ENCODE results near the gene SMCO2.

DNA sequence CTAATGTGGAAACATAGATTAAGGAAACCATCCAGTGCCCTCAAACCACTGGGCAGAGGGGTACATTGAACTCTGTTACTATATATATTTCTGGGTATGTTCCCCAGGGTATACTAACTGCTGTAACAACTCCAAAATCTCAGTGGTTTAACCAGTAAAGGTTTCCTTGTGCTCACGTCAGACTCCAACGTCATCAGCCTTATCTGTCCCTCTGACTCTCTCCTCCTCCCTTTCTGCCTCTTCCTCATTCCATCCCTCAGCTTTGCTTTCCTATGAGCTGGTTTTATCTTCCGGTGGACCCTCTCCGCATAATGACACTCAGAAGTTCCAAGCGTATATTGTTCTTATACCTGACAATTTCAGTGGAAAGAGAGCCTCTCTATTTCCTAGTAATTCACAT lies 21.2 kb upstream of the SMCO2 start:
- TF ChIP-seq, protein P1, sequence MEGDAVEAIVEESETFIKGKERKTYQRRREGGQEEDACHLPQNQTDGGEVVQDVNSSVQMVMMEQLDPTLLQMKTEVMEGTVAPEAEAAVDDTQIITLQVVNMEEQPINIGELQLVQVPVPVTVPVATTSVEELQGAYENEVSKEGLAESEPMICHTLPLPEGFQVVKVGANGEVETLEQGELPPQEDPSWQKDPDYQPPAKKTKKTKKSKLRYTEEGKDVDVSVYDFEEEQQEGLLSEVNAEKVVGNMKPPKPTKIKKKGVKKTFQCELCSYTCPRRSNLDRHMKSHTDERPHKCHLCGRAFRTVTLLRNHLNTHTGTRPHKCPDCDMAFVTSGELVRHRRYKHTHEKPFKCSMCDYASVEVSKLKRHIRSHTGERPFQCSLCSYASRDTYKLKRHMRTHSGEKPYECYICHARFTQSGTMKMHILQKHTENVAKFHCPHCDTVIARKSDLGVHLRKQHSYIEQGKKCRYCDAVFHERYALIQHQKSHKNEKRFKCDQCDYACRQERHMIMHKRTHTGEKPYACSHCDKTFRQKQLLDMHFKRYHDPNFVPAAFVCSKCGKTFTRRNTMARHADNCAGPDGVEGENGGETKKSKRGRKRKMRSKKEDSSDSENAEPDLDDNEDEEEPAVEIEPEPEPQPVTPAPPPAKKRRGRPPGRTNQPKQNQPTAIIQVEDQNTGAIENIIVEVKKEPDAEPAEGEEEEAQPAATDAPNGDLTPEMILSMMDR (conservative IDR thresholded peaks at IDR 0.05), result no peak
- TF ChIP-seq ZFX (IDR thresholded peaks at IDR 0.05), result no peak

Data from C4-2B (cell line).